Measurements from ENCODE around the gene MKI67.

The MKI67 gene

GRCh38 chr10:128091636-128092210, 34.5 kb downstream of the MKI67 start:
- no peaks in the 10 kb centered on the region for H3K36me3 ChIP-seq (ENCODE audit: control insufficient read depth in 1 of 2, insufficient read depth in 2 of 2, low read length in 2 of 2)

GRCh38 chr10:128087884-128088709, 38.1 kb downstream of the MKI67 start:
- Histone ChIP-seq H3K36me3 (ENCODE audit: control insufficient read depth in 1 of 2, insufficient read depth in 2 of 2, low read length in 2 of 2) (no peaks in the 10 kb centered on the region), H3K9me3 (ENCODE audit: control insufficient read depth in 1 of 2, low read length in 2 of 2) (no peaks in the 10 kb centered on the region), H3K27me3 (ENCODE audit: low read depth, low read length) (no peaks in the 10 kb centered on the region), H3K4me1 (ENCODE audit: control insufficient read depth in 1 of 2, insufficient read depth in 2 of 2, low read length in 2 of 2) (no peaks in the 10 kb centered on the region), H3K4me3 (ENCODE audit: low read depth in 1 of 2, low read length in 2 of 2) (no peak overlapping the region), H3K27ac (ENCODE audit: low read length) (no peak overlapping the region)

More at GRCh38 chr10:128091636-128092210, 34.5 kb downstream of the MKI67 start:
- Histone ChIP-seq H3K9me3 (ENCODE audit: control insufficient read depth in 1 of 2, low read length in 2 of 2) (no peaks in the 10 kb centered on the region), H3K4me1 (ENCODE audit: control insufficient read depth in 1 of 2, insufficient read depth in 2 of 2, low read length in 2 of 2) (no peaks in the 10 kb centered on the region), H3K4me3 (ENCODE audit: low read depth in 1 of 2, low read length in 2 of 2) (no peak overlapping the region), H3K27ac (ENCODE audit: low read length) (no peak overlapping the region), H3K27me3 (ENCODE audit: low read depth, low read length) (no peaks in the 10 kb centered on the region)

DNA sequence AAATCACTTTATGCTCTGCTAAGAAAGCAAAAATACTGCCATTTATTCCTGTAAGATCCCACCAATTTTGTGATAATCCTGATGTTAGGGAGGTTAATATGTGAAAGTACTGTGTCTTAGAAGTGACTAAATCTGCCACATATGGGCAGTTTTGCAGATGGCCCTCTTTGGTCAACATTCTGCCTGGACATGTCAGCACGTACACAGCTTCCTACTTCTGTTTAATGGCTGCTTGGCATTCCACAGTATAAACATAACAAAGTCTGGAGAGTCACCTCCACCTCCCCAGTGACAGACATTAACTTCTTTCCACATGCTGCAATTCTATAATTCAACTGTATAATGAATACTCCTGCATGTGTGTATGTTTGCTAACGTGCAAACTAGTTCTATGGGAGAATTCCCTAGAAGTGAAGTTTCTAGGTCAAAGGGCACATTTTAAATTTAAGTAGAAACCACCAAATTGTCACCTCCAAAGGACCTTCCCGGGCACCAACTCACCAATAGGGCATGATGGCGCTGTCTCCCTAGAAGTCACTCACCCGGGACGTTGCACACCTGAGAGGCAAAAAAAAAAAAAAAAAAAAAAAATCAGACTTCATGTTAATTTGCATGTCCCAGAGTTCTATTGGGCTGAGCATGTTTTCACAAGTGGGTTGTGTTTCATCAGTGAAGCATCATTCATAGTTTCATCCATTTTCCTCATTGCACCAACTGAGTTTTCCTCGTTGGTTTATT, 38.9 kb downstream of the MKI67 start:
- H3K27me3 ChIP-seq (ENCODE audit: low read depth, low read length), result no peaks in the 10 kb centered on the region
- no peaks in the 10 kb centered on the region for H3K4me1 ChIP-seq (ENCODE audit: control insufficient read depth in 1 of 2, insufficient read depth in 2 of 2, low read length in 2 of 2)
- H3K4me3 ChIP-seq (ENCODE audit: low read depth in 1 of 2, low read length in 2 of 2), result no peak overlapping the region
- no peaks in the 10 kb centered on the region for H3K9me3 ChIP-seq (ENCODE audit: control insufficient read depth in 1 of 2, low read length in 2 of 2)
- H3K36me3 ChIP-seq (ENCODE audit: control insufficient read depth in 1 of 2, insufficient read depth in 2 of 2, low read length in 2 of 2), result no peaks in the 10 kb centered on the region
- H3K27ac ChIP-seq (ENCODE audit: low read length), result no peak overlapping the region

GRCh38 chr10:128086003-128086863, 40.0 kb downstream of the MKI67 start:
- Histone ChIP-seq H3K4me1 (ENCODE audit: control insufficient read depth in 1 of 2, insufficient read depth in 2 of 2, low read length in 2 of 2) (no peaks in the 10 kb centered on the region), H3K4me3 (ENCODE audit: low read depth in 1 of 2, low read length in 2 of 2) (no peak overlapping the region), H3K36me3 (ENCODE audit: control insufficient read depth in 1 of 2, insufficient read depth in 2 of 2, low read length in 2 of 2) (no peaks in the 10 kb centered on the region), H3K27ac (ENCODE audit: low read length) (no peak overlapping the region), H3K27me3 (ENCODE audit: low read depth, low read length) (no peaks in the 10 kb centered on the region), H3K9me3 (ENCODE audit: control insufficient read depth in 1 of 2, low read length in 2 of 2) (no peaks in the 10 kb centered on the region)

GRCh38 chr10:128084991-128085390, 41.2 kb downstream of the MKI67 start:
- H3K27ac ChIP-seq (ENCODE audit: low read length), result no peak overlapping the region
- H3K27me3 ChIP-seq (ENCODE audit: low read depth, low read length), result no peaks in the 10 kb centered on the region
- H3K9me3 ChIP-seq (ENCODE audit: control insufficient read depth in 1 of 2, low read length in 2 of 2), result no peaks in the 10 kb centered on the region
- H3K36me3 ChIP-seq (ENCODE audit: control insufficient read depth in 1 of 2, insufficient read depth in 2 of 2, low read length in 2 of 2), result peaks cover 0 to 5% of the 10 kb centered on the region in 2 donors
- H3K4me1 ChIP-seq (ENCODE audit: control insufficient read depth in 1 of 2, insufficient read depth in 2 of 2, low read length in 2 of 2), result no peaks in the 10 kb centered on the region
- no peak overlapping the region for H3K4me3 ChIP-seq (ENCODE audit: low read depth in 1 of 2, low read length in 2 of 2)

DNA sequence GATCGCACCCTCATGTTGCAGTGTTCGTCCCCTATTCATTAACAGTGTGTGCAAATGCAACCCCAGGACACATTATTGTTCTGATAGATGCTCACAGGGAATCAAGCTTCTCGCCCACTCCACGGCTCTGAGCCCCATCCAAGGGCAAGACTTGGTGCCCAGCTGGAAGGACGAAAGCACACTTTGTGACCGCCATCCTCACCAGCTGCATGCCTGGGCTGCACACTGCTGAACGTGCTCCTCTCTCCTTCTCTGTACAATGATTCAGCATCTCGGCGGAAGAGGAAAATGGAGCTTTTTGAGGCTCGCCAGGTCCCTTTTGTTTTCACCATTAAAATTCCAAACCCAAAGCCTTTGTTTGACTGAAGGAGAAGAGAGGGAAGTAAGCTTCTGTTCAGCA, 41.9 kb downstream of the MKI67 start:
- no peak overlapping the region for H3K27ac ChIP-seq (ENCODE audit: low read length)
- H3K4me1 ChIP-seq (ENCODE audit: control insufficient read depth in 1 of 2, insufficient read depth in 2 of 2, low read length in 2 of 2), result no peaks in the 10 kb centered on the region
- no peaks in the 10 kb centered on the region for H3K9me3 ChIP-seq (ENCODE audit: control insufficient read depth in 1 of 2, low read length in 2 of 2)
- H3K36me3 ChIP-seq (ENCODE audit: control insufficient read depth in 1 of 2, insufficient read depth in 2 of 2, low read length in 2 of 2), result peaks cover 3 to 6% of the 10 kb centered on the region in 2 donors
- no peak overlapping the region for H3K4me3 ChIP-seq (ENCODE audit: low read depth in 1 of 2, low read length in 2 of 2)
- no peaks in the 10 kb centered on the region for H3K27me3 ChIP-seq (ENCODE audit: low read depth, low read length)

DNA sequence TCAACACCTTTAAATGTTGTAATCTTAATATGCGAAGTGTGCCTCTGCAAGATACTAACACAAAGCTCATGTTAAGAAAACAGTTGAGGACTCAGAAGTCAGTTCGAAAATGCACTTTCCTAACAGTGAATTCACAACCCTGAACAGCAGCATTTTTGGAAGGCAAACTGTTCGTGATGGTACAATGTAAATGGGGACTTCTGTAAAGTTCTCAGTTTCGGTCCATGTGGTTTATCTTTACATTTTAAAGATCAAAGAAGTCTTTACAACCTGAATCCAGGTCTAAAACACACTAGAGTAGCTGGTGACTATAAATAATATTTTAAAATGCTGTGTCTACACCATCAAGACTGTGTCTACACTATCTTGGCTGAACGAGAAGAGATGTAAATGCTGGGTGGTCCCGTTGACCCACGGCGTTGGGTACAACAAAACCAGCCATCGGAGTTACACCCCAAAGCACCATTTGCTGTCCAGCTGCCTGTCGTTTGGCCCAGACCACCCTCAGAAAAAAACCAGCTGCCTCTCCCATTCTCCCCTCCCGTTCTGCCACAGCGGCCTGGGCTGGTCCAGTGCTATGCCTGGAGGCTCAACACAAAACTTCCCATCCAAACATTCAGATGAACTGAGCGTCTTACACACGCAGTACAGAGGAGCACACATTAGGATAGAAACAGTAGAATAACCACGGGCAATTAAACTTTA, 42.9 kb downstream of the MKI67 start:
- H3K4me3 ChIP-seq (ENCODE audit: low read depth in 1 of 2, low read length in 2 of 2), result no peak overlapping the region
- H3K4me1 ChIP-seq (ENCODE audit: control insufficient read depth in 1 of 2, insufficient read depth in 2 of 2, low read length in 2 of 2), result no peaks in the 10 kb centered on the region
- peaks cover 6 to 11% of the 10 kb centered on the region in 2 donors for H3K36me3 ChIP-seq (ENCODE audit: control insufficient read depth in 1 of 2, insufficient read depth in 2 of 2, low read length in 2 of 2)
- no peaks in the 10 kb centered on the region for H3K27me3 ChIP-seq (ENCODE audit: low read depth, low read length)
- no peak overlapping the region for H3K27ac ChIP-seq (ENCODE audit: low read length)
- H3K9me3 ChIP-seq (ENCODE audit: control insufficient read depth in 1 of 2, low read length in 2 of 2), result no peaks in the 10 kb centered on the region

DNA sequence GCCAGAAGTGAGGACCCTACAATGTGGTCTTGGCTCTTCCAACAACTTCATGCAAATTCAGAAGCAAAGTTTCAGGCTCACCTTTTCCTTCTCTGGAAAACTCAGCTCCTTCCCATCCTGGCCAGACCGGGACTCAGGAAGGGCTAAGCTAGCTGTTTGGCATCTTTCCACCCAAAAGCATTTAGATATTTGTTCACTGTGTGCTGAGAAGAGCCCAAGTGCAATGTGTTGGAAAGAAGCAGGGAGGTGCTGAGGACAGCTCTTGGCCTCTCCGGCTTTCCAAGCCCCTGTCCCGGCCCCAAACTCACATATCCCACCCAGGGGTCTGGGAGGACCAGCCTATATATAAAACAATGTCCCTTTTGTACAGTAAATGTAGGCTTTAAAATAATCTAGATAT, 44.5 kb downstream of the MKI67 start:
- H3K4me3 ChIP-seq (ENCODE audit: low read depth in 1 of 2, low read length in 2 of 2), result no peak overlapping the region
- H3K27me3 ChIP-seq (ENCODE audit: low read depth, low read length), result no peaks in the 10 kb centered on the region
- H3K27ac ChIP-seq (ENCODE audit: low read length), result no peak overlapping the region
- no peaks in the 10 kb centered on the region for H3K4me1 ChIP-seq (ENCODE audit: control insufficient read depth in 1 of 2, insufficient read depth in 2 of 2, low read length in 2 of 2)
- H3K36me3 ChIP-seq (ENCODE audit: control insufficient read depth in 1 of 2, insufficient read depth in 2 of 2, low read length in 2 of 2), result peaks cover 15 to 19% of the 10 kb centered on the region in 2 donors
- H3K9me3 ChIP-seq (ENCODE audit: control insufficient read depth in 1 of 2, low read length in 2 of 2), result no peaks in the 10 kb centered on the region

- Histone ChIP-seq H3K4me3 (ENCODE audit: low read depth in 1 of 2, low read length in 2 of 2) (no peak overlapping the region), H3K36me3 (ENCODE audit: control insufficient read depth in 1 of 2, insufficient read depth in 2 of 2, low read length in 2 of 2) (peaks cover 18 to 19% of the 10 kb centered on the region in 2 donors), H3K27me3 (ENCODE audit: low read depth, low read length) (no peaks in the 10 kb centered on the region), H3K9me3 (ENCODE audit: control insufficient read depth in 1 of 2, low read length in 2 of 2) (no peaks in the 10 kb centered on the region), H3K4me1 (ENCODE audit: control insufficient read depth in 1 of 2, insufficient read depth in 2 of 2, low read length in 2 of 2) (no peaks in the 10 kb centered on the region), H3K27ac (ENCODE audit: low read length) (no peak overlapping the region)
Observed at GRCh38 chr10:128081222-128081621, 45.0 kb downstream of the MKI67 start.

DNA sequence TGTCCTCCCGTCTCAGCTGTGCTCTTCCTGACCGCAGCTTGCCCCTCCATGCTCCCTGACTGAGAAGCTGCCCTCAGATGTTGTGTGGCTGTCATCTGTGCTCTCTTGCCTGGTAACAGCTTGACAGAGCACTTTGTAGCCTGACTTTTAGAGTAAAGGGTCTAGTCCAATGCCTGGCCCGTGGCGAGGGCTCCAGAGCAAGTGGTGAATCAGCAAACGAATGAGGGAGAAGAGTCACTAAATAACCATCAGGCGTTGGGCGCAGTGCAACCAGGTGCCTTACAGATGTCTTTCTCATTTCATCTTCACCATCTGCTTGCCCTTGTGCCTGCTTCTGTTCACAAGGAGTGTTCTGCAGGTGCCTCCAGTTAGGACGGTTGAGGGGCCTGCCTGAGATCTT, 45.6 kb downstream of the MKI67 start:
- Histone ChIP-seq H3K4me1 (ENCODE audit: control insufficient read depth in 1 of 2, insufficient read depth in 2 of 2, low read length in 2 of 2) (no peaks in the 10 kb centered on the region), H3K4me3 (ENCODE audit: low read depth in 1 of 2, low read length in 2 of 2) (no peak overlapping the region), H3K27me3 (ENCODE audit: low read depth, low read length) (no peaks in the 10 kb centered on the region), H3K27ac (ENCODE audit: low read length) (no peak overlapping the region), H3K9me3 (ENCODE audit: control insufficient read depth in 1 of 2, low read length in 2 of 2) (no peaks in the 10 kb centered on the region), H3K36me3 (ENCODE audit: control insufficient read depth in 1 of 2, insufficient read depth in 2 of 2, low read length in 2 of 2) (peaks cover 18 to 19% of the 10 kb centered on the region in 2 donors)
